Middle frontal gyrus (tissue), 1 donor: ENCODE data around the gene TMEM163.
A peak's percentile ranks its signal among the peaks of the same experiment; 100 is the strongest.
"Not testable (repeated sequence)": the region's sequence is repeated elsewhere in the genome, so short reads cannot be mapped to it uniquely, and the experiment has no call there.

Source experiments
- DNase-seq: peaks from one replicate; pipeline ENCODE4 v3.0.0-alpha.2; 2015; ENCODE audit warnings: low spot score; ENCODE audit errors: extremely low spot score

TMEM163 gene

GRCh38 chr2:134491771-134492441 lies 226.9 kb downstream of the TMEM163 start:
- DNase-seq = no peak

- no peak for DNase-seq
Measured at GRCh38 chr2:134491022-134491421, 227.8 kb downstream of the TMEM163 start.

- no peak for DNase-seq
Measured at GRCh38 chr2:134490559-134490958, 228.2 kb downstream of the TMEM163 start.

- no peak for DNase-seq
Measured at GRCh38 chr2:134489732-134490384, 228.9 kb downstream of the TMEM163 start.

GRCh38 chr2:134482766-134483340 lies 235.9 kb downstream of the TMEM163 start:
- DNase-seq = no peak

- no peak for DNase-seq
Measured at GRCh38 chr2:134482131-134482723, 236.6 kb downstream of the TMEM163 start.

GRCh38 chr2:134479696-134480330 lies 239.0 kb downstream of the TMEM163 start:
- no peak for DNase-seq

GRCh38 chr2:134476982-134477381 lies 241.8 kb downstream of the TMEM163 start:
- not testable (repeated sequence) for DNase-seq

GRCh38 chr2:134470561-134471168 lies 248.1 kb downstream of the TMEM163 start:
- DNase-seq = no peak

GRCh38 chr2:134469516-134470115 lies 249.2 kb downstream of the TMEM163 start:
- DNase-seq = no peak

GRCh38 chr2:134468776-134469175 lies 250.0 kb downstream of the TMEM163 start:
- no peak for DNase-seq

GRCh38 chr2:134468164-134468563 lies 250.6 kb downstream of the TMEM163 start:
- no peak for DNase-seq

- no peak for DNase-seq
Measured at GRCh38 chr2:134466141-134466540, 252.7 kb downstream of the TMEM163 start.

- no peak for DNase-seq
Measured at GRCh38 chr2:134465228-134466105, 253.3 kb downstream of the TMEM163 start.

GRCh38 chr2:134463699-134464022 lies 255.1 kb downstream of the TMEM163 start:
- no peak for DNase-seq

- DNase-seq = no peak
Measured at GRCh38 chr2:134462791-134463698, 255.8 kb downstream of the TMEM163 start.

- DNase-seq = no peak
Measured at GRCh38 chr2:134462275-134462674, 256.5 kb downstream of the TMEM163 start.

GRCh38 chr2:134461511-134461910 lies 257.3 kb downstream of the TMEM163 start:
- no peak for DNase-seq

GRCh38 chr2:134460583-134460998 lies 258.2 kb downstream of the TMEM163 start:
- peak; percentile 58 for DNase-seq
